ENCODE results near the gene S1PR3.

DNA sequence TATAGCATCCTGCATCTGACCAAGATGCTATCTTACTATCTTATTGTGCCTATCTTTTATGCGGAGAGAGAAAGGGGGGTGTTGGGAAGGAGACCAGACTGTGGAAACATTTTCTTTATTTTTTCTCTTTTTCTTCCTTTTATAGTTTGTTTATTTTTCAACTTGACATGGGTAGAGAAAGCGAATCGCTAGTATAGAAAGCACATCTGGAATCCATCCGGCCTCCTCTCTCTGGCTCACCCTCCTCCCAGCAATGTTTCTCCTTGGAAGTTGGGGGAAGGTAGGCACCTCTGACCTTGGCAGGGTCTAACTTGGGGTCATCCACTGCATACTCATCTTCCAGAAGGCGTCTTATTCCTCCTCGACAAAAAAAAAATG lies 3.9 kb downstream of the S1PR3 start:
- TF ChIP-seq EZH2 (IDR thresholded peaks at IDR 0.05; ENCODE audit: borderline replicate concordance, low read depth, low read length, severe bottlenecking) = no peak
- TF ChIP-seq, protein P1, sequence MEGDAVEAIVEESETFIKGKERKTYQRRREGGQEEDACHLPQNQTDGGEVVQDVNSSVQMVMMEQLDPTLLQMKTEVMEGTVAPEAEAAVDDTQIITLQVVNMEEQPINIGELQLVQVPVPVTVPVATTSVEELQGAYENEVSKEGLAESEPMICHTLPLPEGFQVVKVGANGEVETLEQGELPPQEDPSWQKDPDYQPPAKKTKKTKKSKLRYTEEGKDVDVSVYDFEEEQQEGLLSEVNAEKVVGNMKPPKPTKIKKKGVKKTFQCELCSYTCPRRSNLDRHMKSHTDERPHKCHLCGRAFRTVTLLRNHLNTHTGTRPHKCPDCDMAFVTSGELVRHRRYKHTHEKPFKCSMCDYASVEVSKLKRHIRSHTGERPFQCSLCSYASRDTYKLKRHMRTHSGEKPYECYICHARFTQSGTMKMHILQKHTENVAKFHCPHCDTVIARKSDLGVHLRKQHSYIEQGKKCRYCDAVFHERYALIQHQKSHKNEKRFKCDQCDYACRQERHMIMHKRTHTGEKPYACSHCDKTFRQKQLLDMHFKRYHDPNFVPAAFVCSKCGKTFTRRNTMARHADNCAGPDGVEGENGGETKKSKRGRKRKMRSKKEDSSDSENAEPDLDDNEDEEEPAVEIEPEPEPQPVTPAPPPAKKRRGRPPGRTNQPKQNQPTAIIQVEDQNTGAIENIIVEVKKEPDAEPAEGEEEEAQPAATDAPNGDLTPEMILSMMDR (IDR thresholded peaks at IDR 0.05; ENCODE audit: borderline replicate concordance, extremely low read depth, low read length, poor library complexity, severe bottlenecking) = no peak
